K562 (cell line): ENCODE results near the gene ILK. TPM values are rescaled to one million over a fixed set of nuclear protein-coding genes. Genes with fewer than 3 reads are reported as not detected.
A peak's percentile ranks its signal among the peaks of the same experiment; 100 is the strongest.

ENCODE experiments used
- ARHGAP35 ChIP-seq: fragments of 450-650 bp; IDR thresholded peaks from 2 replicates; pipeline ENCODE4 v1.6.1; 2018; ENCODE audit not compliant: partially characterized antibody
- BHLHE40 ChIP-seq: IDR thresholded peaks from 2 replicates; pipeline ENCODE4 v1.6.1; 2011; ENCODE audit warnings: low read length, improper control_type of control experiment
- BRF1 ChIP-seq: IDR thresholded peaks from 3 replicates; pipeline ENCODE4 v1.6.1; 2011; ENCODE audit warnings: borderline replicate concordance, mild to moderate bottlenecking; ENCODE audit not compliant: insufficient read length; ENCODE audit errors: extremely low read depth
- CBX2 ChIP-seq: fragments of 200-600 bp; sonication (generic); IDR thresholded peaks from one replicate; pipeline ENCODE4 v1.6.1; 2012; ENCODE audit warnings: mild to moderate bottlenecking, low read length, inconsistent platforms; ENCODE audit not compliant: insufficient read depth, poor library complexity, severe bottlenecking
- CEBPB ChIP-seq: fragments of 450-650 bp; IDR thresholded peaks from 2 replicates; pipeline ENCODE4 v1.6.1; 2016; ENCODE audit warnings: missing genetic modification characterization, missing compliant biosample characterization
- FOXK2 ChIP-seq, 2 experiments: fragments of 450-650 bp; IDR thresholded peaks in 1 of 2; conservative IDR thresholded peaks in 1 of 2; 2 replicates each; pipeline ENCODE4 v1.6.1; 2016; ENCODE audit warnings: low read depth in 2 of 2, mild to moderate bottlenecking in 1 of 2
- GABPB2 ChIP-seq: fragments of 250-450 bp; sonication (Bioruptor Pico); conservative IDR thresholded peaks from 2 replicates; pipeline ENCODE4 v1.5.1; 2021; ENCODE audit warnings: mild to moderate bottlenecking
- MYC ChIP-seq, 2 experiments: fragments of 250-450 bp in 1 of 2; sonication (Bioruptor Pico) in 1 of 2; IDR thresholded peaks; 2 replicates each; pipeline versions ENCODE4 v1.5.1 to v1.6.1; 2012 to 2021; ENCODE audit warnings: low read depth in 2 of 2, borderline replicate concordance in 1 of 2, improper control_type of control experiment in 1 of 2, low read length in 1 of 2, mild to moderate bottlenecking in 1 of 2, moderate library complexity in 1 of 2
- POU5F1 ChIP-seq: fragments of 150-350 bp; IDR thresholded peaks from 2 replicates; pipeline ENCODE4 v1.6.1; 2014; ENCODE audit warnings: borderline replicate concordance, low read length, low read depth, mild to moderate bottlenecking; ENCODE audit not compliant: partially characterized antibody
- RFX1 ChIP-seq: fragments of 450-650 bp; IDR thresholded peaks from 2 replicates; pipeline ENCODE4 v1.6.1; 2016; ENCODE audit warnings: mild to moderate bottlenecking, moderate library complexity
- SMAD1 ChIP-seq: fragments of 150-350 bp; IDR thresholded peaks from 2 replicates; pipeline ENCODE4 v1.6.1; 2014; ENCODE audit warnings: low read length, low read depth; ENCODE audit not compliant: partially characterized antibody
- TCF7L2 ChIP-seq: fragments of 150-350 bp; IDR thresholded peaks from 2 replicates; pipeline ENCODE4 v1.6.1; 2016; ENCODE audit warnings: low read depth, mild to moderate bottlenecking, low read length, moderate library complexity
- ZNF41 ChIP-seq: fragments of 250-450 bp; sonication (Bioruptor Pico); conservative IDR thresholded peaks from 2 replicates; pipeline ENCODE4 v1.4.0; 2020; ENCODE audit warnings: mild to moderate bottlenecking
- ZNF785 ChIP-seq: fragments of 250-450 bp; sonication (Bioruptor Pico); IDR thresholded peaks from 2 replicates; pipeline ENCODE4 v1.4.0; 2020; ENCODE audit warnings: mild to moderate bottlenecking
- polyA plus RNA-seq, 8 experiments: library from polyadenylated mRNA; depleted of rRNA in 4 of 8; stranded (reverse) in 5 of 8; unstranded in 3 of 8; fragments of >200 nt; fragmentation: Nextera tagmentation in 2 of 8; fragmentation: Illumina TruSeq in 1 of 8; extraction: Ambion mirVana in 2 of 8; extraction: Trizol in 1 of 8; gene quantifications; 2 replicates each; pipeline versions ENCODE4 v1.2.1 to v1.2.3, GENCODE V29; 2011 to 2014; ENCODE audit warnings: inconsistent platforms in 1 of 8, missing spikeins in 1 of 8
- total RNA-seq, 7 experiments: library from RNA; depleted of rRNA in 6 of 7; stranded (reverse); fragments of >200 nt in 6 of 7; fragmentation: Illumina TruSeq in 2 of 7; extraction: Trizol in 2 of 7; gene quantifications; 2 replicates each; pipeline versions ENCODE4 v1.2.1 to v1.2.3, GENCODE V29; 2011 to 2021; ENCODE audit warnings: low replicate concordance in 1 of 7
- TF ChIP-seq, protein P1 (sequence below): fragments of 450-650 bp; IDR thresholded peaks from 2 replicates; pipeline ENCODE4 v1.6.1; 2017; ENCODE audit warnings: mild to moderate bottlenecking, moderate library complexity
- TF ChIP-seq, protein P2 (sequence below): fragments of 150-350 bp; IDR thresholded peaks from 2 replicates; pipeline ENCODE4 v1.6.1; 2014; ENCODE audit warnings: low read depth, mild to moderate bottlenecking, low read length, borderline replicate concordance
- TF ChIP-seq, protein P3 (sequence below): fragments of 450-650 bp; IDR thresholded peaks from 2 replicates; pipeline ENCODE4 v1.6.1; 2016; ENCODE audit warnings: missing biosample characterization, missing genetic modification characterization
- TF ChIP-seq, protein P4 (sequence below): fragments of 450-650 bp; formaldehyde crosslinking; IDR thresholded peaks from 2 replicates; pipeline ENCODE4 v1.4.0; 2020; ENCODE audit warnings: mild to moderate bottlenecking, moderate library complexity

ILK gene
- total and polyA plus RNA-seq, 9 of the 15 experiments (the other 6 are each of a cell fraction or from before 2014, with no cell fraction given), result 43.3 to 95.9 (median 58.9) TPM

DNA sequence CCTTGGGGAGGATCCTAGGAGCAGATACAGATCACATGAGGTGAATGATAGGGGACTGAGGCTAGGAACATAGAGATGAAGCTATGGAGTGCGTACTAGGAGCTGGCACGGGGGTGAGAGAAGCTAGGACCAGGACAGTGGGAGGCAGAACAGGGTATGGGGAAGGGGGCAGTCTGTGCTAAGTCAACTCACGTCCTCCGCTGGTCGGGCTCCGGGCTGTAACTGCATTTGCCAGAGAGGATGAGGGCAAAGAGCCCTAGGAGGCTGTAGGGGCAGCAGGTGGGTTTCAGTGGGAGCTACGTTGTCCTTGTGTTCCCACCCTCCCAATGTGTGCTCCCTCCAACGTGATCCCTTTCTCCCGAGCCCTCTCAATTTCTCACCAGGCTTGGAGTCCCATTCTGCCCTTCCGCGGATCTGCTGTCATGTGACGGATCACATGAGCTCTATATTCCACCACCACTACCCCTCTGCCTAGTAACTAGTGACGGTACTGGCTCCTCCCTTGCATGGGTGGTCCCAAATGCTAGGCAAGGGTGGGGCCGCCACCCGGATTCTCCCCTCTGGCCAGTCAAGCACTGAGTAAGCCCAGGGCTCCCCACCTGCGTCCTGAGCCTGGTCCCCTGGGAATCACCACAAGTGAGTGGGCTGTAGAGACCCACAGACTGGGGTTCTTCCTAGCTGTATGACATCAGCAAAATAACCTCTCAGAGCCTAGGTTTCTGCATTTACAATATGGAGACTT is 15.6 kb downstream of the ILK start, which contains the start of gene TPP1 (continued):
- TF ChIP-seq, protein P1, sequence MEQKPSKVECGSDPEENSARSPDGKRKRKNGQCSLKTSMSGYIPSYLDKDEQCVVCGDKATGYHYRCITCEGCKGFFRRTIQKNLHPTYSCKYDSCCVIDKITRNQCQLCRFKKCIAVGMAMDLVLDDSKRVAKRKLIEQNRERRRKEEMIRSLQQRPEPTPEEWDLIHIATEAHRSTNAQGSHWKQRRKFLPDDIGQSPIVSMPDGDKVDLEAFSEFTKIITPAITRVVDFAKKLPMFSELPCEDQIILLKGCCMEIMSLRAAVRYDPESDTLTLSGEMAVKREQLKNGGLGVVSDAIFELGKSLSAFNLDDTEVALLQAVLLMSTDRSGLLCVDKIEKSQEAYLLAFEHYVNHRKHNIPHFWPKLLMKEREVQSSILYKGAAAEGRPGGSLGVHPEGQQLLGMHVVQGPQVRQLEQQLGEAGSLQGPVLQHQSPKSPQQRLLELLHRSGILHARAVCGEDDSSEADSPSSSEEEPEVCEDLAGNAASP, result no peak
- TF ChIP-seq, protein P2, sequence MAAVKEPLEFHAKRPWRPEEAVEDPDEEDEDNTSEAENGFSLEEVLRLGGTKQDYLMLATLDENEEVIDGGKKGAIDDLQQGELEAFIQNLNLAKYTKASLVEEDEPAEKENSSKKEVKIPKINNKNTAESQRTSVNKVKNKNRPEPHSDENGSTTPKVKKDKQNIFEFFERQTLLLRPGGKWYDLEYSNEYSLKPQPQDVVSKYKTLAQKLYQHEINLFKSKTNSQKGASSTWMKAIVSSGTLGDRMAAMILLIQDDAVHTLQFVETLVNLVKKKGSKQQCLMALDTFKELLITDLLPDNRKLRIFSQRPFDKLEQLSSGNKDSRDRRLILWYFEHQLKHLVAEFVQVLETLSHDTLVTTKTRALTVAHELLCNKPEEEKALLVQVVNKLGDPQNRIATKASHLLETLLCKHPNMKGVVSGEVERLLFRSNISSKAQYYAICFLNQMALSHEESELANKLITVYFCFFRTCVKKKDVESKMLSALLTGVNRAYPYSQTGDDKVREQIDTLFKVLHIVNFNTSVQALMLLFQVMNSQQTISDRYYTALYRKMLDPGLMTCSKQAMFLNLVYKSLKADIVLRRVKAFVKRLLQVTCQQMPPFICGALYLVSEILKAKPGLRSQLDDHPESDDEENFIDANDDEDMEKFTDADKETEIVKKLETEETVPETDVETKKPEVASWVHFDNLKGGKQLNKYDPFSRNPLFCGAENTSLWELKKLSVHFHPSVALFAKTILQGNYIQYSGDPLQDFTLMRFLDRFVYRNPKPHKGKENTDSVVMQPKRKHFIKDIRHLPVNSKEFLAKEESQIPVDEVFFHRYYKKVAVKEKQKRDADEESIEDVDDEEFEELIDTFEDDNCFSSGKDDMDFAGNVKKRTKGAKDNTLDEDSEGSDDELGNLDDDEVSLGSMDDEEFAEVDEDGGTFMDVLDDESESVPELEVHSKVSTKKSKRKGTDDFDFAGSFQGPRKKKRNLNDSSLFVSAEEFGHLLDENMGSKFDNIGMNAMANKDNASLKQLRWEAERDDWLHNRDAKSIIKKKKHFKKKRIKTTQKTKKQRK, result no peak
- TF ChIP-seq ARHGAP35, result no peak
- TF ChIP-seq, protein P3, sequence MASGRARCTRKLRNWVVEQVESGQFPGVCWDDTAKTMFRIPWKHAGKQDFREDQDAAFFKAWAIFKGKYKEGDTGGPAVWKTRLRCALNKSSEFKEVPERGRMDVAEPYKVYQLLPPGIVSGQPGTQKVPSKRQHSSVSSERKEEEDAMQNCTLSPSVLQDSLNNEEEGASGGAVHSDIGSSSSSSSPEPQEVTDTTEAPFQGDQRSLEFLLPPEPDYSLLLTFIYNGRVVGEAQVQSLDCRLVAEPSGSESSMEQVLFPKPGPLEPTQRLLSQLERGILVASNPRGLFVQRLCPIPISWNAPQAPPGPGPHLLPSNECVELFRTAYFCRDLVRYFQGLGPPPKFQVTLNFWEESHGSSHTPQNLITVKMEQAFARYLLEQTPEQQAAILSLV, result no peak
- TF ChIP-seq POU5F1, result no peak
- TF ChIP-seq FOXK2 (conservative IDR thresholded peaks at IDR 0.05 in 1 of 2, IDR thresholded peaks at IDR 0.05 in 1 of 2; ENCODE audit: low read depth in 2 of 2), result peak; percentile 53 to 66; a peak in 3 of 4 replicates
- TF ChIP-seq, protein P4, sequence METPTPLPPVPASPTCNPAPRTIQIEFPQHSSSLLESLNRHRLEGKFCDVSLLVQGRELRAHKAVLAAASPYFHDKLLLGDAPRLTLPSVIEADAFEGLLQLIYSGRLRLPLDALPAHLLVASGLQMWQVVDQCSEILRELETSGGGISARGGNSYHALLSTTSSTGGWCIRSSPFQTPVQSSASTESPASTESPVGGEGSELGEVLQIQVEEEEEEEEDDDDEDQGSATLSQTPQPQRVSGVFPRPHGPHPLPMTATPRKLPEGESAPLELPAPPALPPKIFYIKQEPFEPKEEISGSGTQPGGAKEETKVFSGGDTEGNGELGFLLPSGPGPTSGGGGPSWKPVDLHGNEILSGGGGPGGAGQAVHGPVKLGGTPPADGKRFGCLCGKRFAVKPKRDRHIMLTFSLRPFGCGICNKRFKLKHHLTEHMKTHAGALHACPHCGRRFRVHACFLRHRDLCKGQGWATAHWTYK (CRISPR knock-in tag), result no peak
- TF ChIP-seq TCF7L2, result no peak
- no peak for TF ChIP-seq SMAD1
- TF ChIP-seq BHLHE40, result peak; percentile 83
- no peak for TF ChIP-seq ZNF785 (CRISPR knock-in tag)
- TF ChIP-seq BRF1, result no peak
- TF ChIP-seq CBX2, result no peak
- no peak for TF ChIP-seq ZNF41
- peak; percentile 38 for TF ChIP-seq MYC (IDR thresholded peaks at IDR 0.05; ENCODE audit: low read depth, low read length)
- TF ChIP-seq MYC (CRISPR knock-in tag; IDR thresholded peaks at IDR 0.05; ENCODE audit: borderline replicate concordance, low read depth), result no peak
- TF ChIP-seq GABPB2, result no peak
- no peak for TF ChIP-seq CEBPB (tag)
- TF ChIP-seq RFX1, result no peak
